T-helper 1 cell treated with Interleukin-12 subunit alpha and Interleukin-12 subunit beta and Interleukin-4 antibody, amounts not matched to agents 30 μg/mL and 1 μg/mL, for 36 hours (primary cell): Measurements from ENCODE around the gene NOMO2.
"Not testable (repeated sequence)": the region's sequence is repeated elsewhere in the genome, so short reads cannot be mapped to it uniquely, and the experiment has no call there.

Source experiments
- H3K27ac Mint-ChIP-seq: one replicate; pipeline ENCODE4 v1.8.0; 2021; ENCODE audit warnings: mild to moderate bottlenecking, mixed read lengths
- H3K27me3 Mint-ChIP-seq: one replicate; pipeline ENCODE4 v1.8.0; 2021; ENCODE audit warnings: low read depth, mixed read lengths
- H3K36me3 Mint-ChIP-seq: one replicate; pipeline ENCODE4 v1.8.0; 2021; ENCODE audit warnings: low read depth, mixed read lengths
- H3K4me1 Mint-ChIP-seq: one replicate; pipeline ENCODE4 v1.8.0; 2021; ENCODE audit warnings: low read depth, mixed read lengths
- H3K4me3 Mint-ChIP-seq: one replicate; pipeline ENCODE4 v1.8.0; 2021; ENCODE audit warnings: mild to moderate bottlenecking, moderate library complexity, mixed read lengths
- H3K9me3 Mint-ChIP-seq: one replicate; pipeline ENCODE4 v1.8.0; 2021; ENCODE audit warnings: mixed read lengths

NOMO2 gene

GRCh38 chr16:18544232-18545081, 17.4 kb downstream of the NOMO2 start:
- H3K36me3 Mint-ChIP-seq, H3K9me3 Mint-ChIP-seq, H3K27me3 Mint-ChIP-seq, H3K4me1 Mint-ChIP-seq, H3K4me3 Mint-ChIP-seq, H3K27ac Mint-ChIP-seq: not testable (repeated sequence)

- not testable (repeated sequence) for H3K9me3 Mint-ChIP-seq, H3K36me3 Mint-ChIP-seq, H3K4me1 Mint-ChIP-seq, H3K27ac Mint-ChIP-seq, H3K4me3 Mint-ChIP-seq, H3K27me3 Mint-ChIP-seq
Observed at GRCh38 chr16:18541912-18542311, 20.0 kb downstream of the NOMO2 start.

GRCh38 chr16:18537004-18537403, 24.9 kb downstream of the NOMO2 start:
- not testable (repeated sequence) for H3K27ac Mint-ChIP-seq, H3K27me3 Mint-ChIP-seq, H3K4me1 Mint-ChIP-seq, H3K4me3 Mint-ChIP-seq, H3K36me3 Mint-ChIP-seq, H3K9me3 Mint-ChIP-seq

- not testable (repeated sequence) for H3K4me1 Mint-ChIP-seq, H3K36me3 Mint-ChIP-seq, H3K9me3 Mint-ChIP-seq, H3K27ac Mint-ChIP-seq, H3K4me3 Mint-ChIP-seq, H3K27me3 Mint-ChIP-seq
Observed at GRCh38 chr16:18535519-18536168, 26.3 kb downstream of the NOMO2 start.

GRCh38 chr16:18534308-18534707, 27.6 kb downstream of the NOMO2 start:
- not testable (repeated sequence) for H3K4me1 Mint-ChIP-seq, H3K27ac Mint-ChIP-seq, H3K27me3 Mint-ChIP-seq, H3K36me3 Mint-ChIP-seq, H3K9me3 Mint-ChIP-seq, H3K4me3 Mint-ChIP-seq

GRCh38 chr16:18531323-18531722, 30.6 kb downstream of the NOMO2 start:
- H3K27ac Mint-ChIP-seq, H3K4me3 Mint-ChIP-seq, H3K4me1 Mint-ChIP-seq, H3K9me3 Mint-ChIP-seq, H3K27me3 Mint-ChIP-seq, H3K36me3 Mint-ChIP-seq: not testable (repeated sequence)

- H3K36me3 Mint-ChIP-seq, H3K4me1 Mint-ChIP-seq, H3K4me3 Mint-ChIP-seq, H3K27me3 Mint-ChIP-seq, H3K27ac Mint-ChIP-seq, H3K9me3 Mint-ChIP-seq: not testable (repeated sequence)
Observed at GRCh38 chr16:18530329-18530728, 31.6 kb downstream of the NOMO2 start.

GRCh38 chr16:18526547-18526946, 35.4 kb downstream of the NOMO2 start:
- H3K36me3 Mint-ChIP-seq, H3K27ac Mint-ChIP-seq, H3K4me3 Mint-ChIP-seq, H3K4me1 Mint-ChIP-seq, H3K27me3 Mint-ChIP-seq, H3K9me3 Mint-ChIP-seq: not testable (repeated sequence)

- not testable (repeated sequence) for H3K27ac Mint-ChIP-seq, H3K27me3 Mint-ChIP-seq, H3K4me3 Mint-ChIP-seq, H3K4me1 Mint-ChIP-seq, H3K9me3 Mint-ChIP-seq, H3K36me3 Mint-ChIP-seq
Observed at GRCh38 chr16:18525882-18526482, 35.9 kb downstream of the NOMO2 start.

- H3K36me3 Mint-ChIP-seq, H3K27me3 Mint-ChIP-seq, H3K4me1 Mint-ChIP-seq, H3K4me3 Mint-ChIP-seq, H3K9me3 Mint-ChIP-seq, H3K27ac Mint-ChIP-seq: not testable (repeated sequence)
Observed at GRCh38 chr16:18522637-18523036, 39.3 kb downstream of the NOMO2 start.

- H3K4me3 Mint-ChIP-seq, H3K4me1 Mint-ChIP-seq, H3K27me3 Mint-ChIP-seq, H3K36me3 Mint-ChIP-seq, H3K27ac Mint-ChIP-seq, H3K9me3 Mint-ChIP-seq: not testable (repeated sequence)
Observed at GRCh38 chr16:18521445-18522181, 40.3 kb downstream of the NOMO2 start.

GRCh38 chr16:18518536-18519283, 43.2 kb downstream of the NOMO2 start:
- H3K36me3 Mint-ChIP-seq, H3K4me1 Mint-ChIP-seq, H3K9me3 Mint-ChIP-seq, H3K27ac Mint-ChIP-seq, H3K27me3 Mint-ChIP-seq, H3K4me3 Mint-ChIP-seq: not testable (repeated sequence)

- not testable (repeated sequence) for H3K27ac Mint-ChIP-seq, H3K4me1 Mint-ChIP-seq, H3K4me3 Mint-ChIP-seq, H3K36me3 Mint-ChIP-seq, H3K27me3 Mint-ChIP-seq, H3K9me3 Mint-ChIP-seq
Observed at GRCh38 chr16:18498430-18498829, 63.5 kb downstream of the NOMO2 start.

- H3K4me1 Mint-ChIP-seq, H3K27me3 Mint-ChIP-seq, H3K4me3 Mint-ChIP-seq, H3K9me3 Mint-ChIP-seq, H3K27ac Mint-ChIP-seq, H3K36me3 Mint-ChIP-seq: not testable (repeated sequence)
Observed at GRCh38 chr16:18497032-18497431, 64.9 kb downstream of the NOMO2 start.
